Measurements from ENCODE around the gene DPYSL5. TPM values are rescaled to one million over a fixed set of nuclear protein-coding genes. Genes with fewer than 3 reads are reported as not detected.

DPYSL5 gene
- total and polyA plus RNA-seq, 2 of the 13 experiments (the other 11 are each of a cell fraction or from before 2014, with no cell fraction given): 0.15 TPM; not detected in 1

DNA sequence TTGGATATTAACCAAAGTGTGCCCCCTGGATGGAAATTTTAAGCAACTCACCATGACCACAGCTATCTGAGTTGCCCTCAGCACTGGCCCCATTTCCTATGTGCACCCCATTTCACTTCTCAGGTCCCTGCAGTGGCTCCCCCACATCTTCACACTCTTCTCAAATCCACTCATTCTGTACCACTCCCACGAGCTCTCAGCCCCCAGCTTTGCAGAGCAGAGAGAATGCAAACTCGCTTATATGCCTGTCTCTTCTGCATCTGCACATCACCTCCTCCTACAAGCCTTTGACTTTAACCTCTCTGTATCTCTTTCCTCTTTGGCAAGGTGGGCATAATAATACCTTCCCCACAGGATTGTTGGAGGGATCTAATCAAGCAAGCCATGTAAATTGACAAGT lies 46.2 kb downstream of the DPYSL5 start:
- H3K36me3 ChIP-seq (replicated peaks in 1 of 2; ENCODE audit: control insufficient read depth in 1 of 2, insufficient read depth in 2 of 2, low read length in 2 of 2): no peaks in the 10 kb centered on the region
- FAIRE-seq (no peak), ATAC-seq (no peak), DNase-seq (ENCODE audit: low spot score) (no peak)
- no peak overlapping the region for H3K9ac ChIP-seq (ENCODE audit: insufficient read depth, low read depth, low read length)
- no TSS peak for BruUV-seq (replicated peaks)
- H3K4me3 ChIP-seq (replicated peaks in 1 of 3; ENCODE audit: insufficient read depth in 1 of 3, low read depth in 2 of 3, low read length in 3 of 3): no peak overlapping the region
- peaks cover 7% of the 10 kb centered on the region; the same call in 1 of the 2 replicates for H3K4me1 ChIP-seq (ENCODE audit: insufficient read depth, low read length)
- ChIA-PET CTCF (ENCODE audit: low intra/inter-chr PET ratio, low total read pairs) (no interaction called here), POLR2A (no interaction called here)
- peaks cover 7 to 29% of the 10 kb centered on the region in 2 experiments; a peak in 4 of 5 replicates for H3K27me3 ChIP-seq (ENCODE audit: control insufficient read depth in 1 of 2, insufficient read depth in 2 of 2, low read length in 2 of 2)
- no peak overlapping the region for H3K4me2 ChIP-seq (ENCODE audit: low read depth, low read length)
- H3K79me2 ChIP-seq (ENCODE audit: insufficient read depth, low read length): no peaks in the 10 kb centered on the region
- no peak overlapping the region for H3K27ac ChIP-seq (ENCODE audit: extremely low read length, insufficient read depth, low read length)
- H2AFZ ChIP-seq (ENCODE audit: low read length): no peak overlapping the region
- intact Hi-C loops (cut with micrococcal nuclease; ENCODE audit: unreplicated experiment): no loop called here
- 2% methylated on average over 2 of the region's 2 CpGs for WGBS (ENCODE audit: low lambda C conversion rate)
- H4K20me1 ChIP-seq (ENCODE audit: insufficient read depth, low read length): no peaks in the 10 kb centered on the region
- in situ Hi-C loops (cut with HindIII; ENCODE audit: extremely low pct_ligation_motif_present, low pct_unique_long_range_greater_than_20kb): no loop called here
- H3K9me3 ChIP-seq (ENCODE audit: low read length): peaks cover 7% of the 10 kb centered on the region; the same call in 1 of the 2 replicates
- TF ChIP-seq HNRNPUL1 (IDR thresholded peaks at IDR 0.05; ENCODE audit: low read depth, low read length) (no peak), YY1 (IDR thresholded peaks at IDR 0.05; ENCODE audit: insufficient read depth, insufficient replicate concordance, low read depth, low read length) (no peak), KDM6A (CRISPR knock-in tag; IDR thresholded peaks at IDR 0.05; ENCODE audit: low read depth) (no peak), SNAPC2 (CRISPR knock-in tag; IDR thresholded peaks at IDR 0.05) (no peak), KDM2A (CRISPR knock-in tag; IDR thresholded peaks at IDR 0.05; ENCODE audit: borderline replicate concordance, low read depth) (no peak), ZNF816 (CRISPR knock-in tag; IDR thresholded peaks at IDR 0.05; ENCODE audit: borderline replicate concordance) (no peak), ZNF232 (CRISPR knock-in tag; IDR thresholded peaks at IDR 0.05; ENCODE audit: borderline replicate concordance) (no peak), ZNF274 (CRISPR knock-in tag; IDR thresholded peaks at IDR 0.05) (no peak), HIVEP1 (CRISPR knock-in tag; IDR thresholded peaks at IDR 0.05) (no peak), ZFP36L1 (CRISPR knock-in tag; IDR thresholded peaks at IDR 0.05) (no peak)
- TF ChIP-seq, protein P1, sequence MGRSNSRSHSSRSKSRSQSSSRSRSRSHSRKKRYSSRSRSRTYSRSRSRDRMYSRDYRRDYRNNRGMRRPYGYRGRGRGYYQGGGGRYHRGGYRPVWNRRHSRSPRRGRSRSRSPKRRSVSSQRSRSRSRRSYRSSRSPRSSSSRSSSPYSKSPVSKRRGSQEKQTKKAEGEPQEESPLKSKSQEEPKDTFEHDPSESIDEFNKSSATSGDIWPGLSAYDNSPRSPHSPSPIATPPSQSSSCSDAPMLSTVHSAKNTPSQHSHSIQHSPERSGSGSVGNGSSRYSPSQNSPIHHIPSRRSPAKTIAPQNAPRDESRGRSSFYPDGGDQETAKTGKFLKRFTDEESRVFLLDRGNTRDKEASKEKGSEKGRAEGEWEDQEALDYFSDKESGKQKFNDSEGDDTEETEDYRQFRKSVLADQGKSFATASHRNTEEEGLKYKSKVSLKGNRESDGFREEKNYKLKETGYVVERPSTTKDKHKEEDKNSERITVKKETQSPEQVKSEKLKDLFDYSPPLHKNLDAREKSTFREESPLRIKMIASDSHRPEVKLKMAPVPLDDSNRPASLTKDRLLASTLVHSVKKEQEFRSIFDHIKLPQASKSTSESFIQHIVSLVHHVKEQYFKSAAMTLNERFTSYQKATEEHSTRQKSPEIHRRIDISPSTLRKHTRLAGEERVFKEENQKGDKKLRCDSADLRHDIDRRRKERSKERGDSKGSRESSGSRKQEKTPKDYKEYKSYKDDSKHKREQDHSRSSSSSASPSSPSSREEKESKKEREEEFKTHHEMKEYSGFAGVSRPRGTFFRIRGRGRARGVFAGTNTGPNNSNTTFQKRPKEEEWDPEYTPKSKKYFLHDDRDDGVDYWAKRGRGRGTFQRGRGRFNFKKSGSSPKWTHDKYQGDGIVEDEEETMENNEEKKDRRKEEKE (IDR thresholded peaks at IDR 0.05): no peak
- TF ChIP-seq, protein P2, sequence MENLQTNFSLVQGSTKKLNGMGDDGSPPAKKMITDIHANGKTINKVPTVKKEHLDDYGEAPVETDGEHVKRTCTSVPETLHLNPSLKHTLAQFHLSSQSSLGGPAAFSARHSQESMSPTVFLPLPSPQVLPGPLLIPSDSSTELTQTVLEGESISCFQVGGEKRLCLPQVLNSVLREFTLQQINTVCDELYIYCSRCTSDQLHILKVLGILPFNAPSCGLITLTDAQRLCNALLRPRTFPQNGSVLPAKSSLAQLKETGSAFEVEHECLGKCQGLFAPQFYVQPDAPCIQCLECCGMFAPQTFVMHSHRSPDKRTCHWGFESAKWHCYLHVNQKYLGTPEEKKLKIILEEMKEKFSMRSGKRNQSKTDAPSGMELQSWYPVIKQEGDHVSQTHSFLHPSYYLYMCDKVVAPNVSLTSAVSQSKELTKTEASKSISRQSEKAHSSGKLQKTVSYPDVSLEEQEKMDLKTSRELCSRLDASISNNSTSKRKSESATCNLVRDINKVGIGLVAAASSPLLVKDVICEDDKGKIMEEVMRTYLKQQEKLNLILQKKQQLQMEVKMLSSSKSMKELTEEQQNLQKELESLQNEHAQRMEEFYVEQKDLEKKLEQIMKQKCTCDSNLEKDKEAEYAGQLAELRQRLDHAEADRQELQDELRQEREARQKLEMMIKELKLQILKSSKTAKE (CRISPR knock-in tag; IDR thresholded peaks at IDR 0.05; ENCODE audit: borderline replicate concordance): no peak
- TF ChIP-seq, protein P3, sequence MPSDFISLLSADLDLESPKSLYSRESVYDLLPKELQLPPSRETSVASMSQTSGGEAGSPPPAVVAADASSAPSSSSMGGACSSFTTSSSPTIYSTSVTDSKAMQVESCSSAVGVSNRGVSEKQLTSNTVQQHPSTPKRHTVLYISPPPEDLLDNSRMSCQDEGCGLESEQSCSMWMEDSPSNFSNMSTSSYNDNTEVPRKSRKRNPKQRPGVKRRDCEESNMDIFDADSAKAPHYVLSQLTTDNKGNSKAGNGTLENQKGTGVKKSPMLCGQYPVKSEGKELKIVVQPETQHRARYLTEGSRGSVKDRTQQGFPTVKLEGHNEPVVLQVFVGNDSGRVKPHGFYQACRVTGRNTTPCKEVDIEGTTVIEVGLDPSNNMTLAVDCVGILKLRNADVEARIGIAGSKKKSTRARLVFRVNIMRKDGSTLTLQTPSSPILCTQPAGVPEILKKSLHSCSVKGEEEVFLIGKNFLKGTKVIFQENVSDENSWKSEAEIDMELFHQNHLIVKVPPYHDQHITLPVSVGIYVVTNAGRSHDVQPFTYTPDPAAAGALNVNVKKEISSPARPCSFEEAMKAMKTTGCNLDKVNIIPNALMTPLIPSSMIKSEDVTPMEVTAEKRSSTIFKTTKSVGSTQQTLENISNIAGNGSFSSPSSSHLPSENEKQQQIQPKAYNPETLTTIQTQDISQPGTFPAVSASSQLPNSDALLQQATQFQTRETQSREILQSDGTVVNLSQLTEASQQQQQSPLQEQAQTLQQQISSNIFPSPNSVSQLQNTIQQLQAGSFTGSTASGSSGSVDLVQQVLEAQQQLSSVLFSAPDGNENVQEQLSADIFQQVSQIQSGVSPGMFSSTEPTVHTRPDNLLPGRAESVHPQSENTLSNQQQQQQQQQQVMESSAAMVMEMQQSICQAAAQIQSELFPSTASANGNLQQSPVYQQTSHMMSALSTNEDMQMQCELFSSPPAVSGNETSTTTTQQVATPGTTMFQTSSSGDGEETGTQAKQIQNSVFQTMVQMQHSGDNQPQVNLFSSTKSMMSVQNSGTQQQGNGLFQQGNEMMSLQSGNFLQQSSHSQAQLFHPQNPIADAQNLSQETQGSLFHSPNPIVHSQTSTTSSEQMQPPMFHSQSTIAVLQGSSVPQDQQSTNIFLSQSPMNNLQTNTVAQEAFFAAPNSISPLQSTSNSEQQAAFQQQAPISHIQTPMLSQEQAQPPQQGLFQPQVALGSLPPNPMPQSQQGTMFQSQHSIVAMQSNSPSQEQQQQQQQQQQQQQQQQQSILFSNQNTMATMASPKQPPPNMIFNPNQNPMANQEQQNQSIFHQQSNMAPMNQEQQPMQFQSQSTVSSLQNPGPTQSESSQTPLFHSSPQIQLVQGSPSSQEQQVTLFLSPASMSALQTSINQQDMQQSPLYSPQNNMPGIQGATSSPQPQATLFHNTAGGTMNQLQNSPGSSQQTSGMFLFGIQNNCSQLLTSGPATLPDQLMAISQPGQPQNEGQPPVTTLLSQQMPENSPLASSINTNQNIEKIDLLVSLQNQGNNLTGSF (CRISPR knock-in tag; IDR thresholded peaks at IDR 0.05): no peak
- TF ChIP-seq, protein P4, sequence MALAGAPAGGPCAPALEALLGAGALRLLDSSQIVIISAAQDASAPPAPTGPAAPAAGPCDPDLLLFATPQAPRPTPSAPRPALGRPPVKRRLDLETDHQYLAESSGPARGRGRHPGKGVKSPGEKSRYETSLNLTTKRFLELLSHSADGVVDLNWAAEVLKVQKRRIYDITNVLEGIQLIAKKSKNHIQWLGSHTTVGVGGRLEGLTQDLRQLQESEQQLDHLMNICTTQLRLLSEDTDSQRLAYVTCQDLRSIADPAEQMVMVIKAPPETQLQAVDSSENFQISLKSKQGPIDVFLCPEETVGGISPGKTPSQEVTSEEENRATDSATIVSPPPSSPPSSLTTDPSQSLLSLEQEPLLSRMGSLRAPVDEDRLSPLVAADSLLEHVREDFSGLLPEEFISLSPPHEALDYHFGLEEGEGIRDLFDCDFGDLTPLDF (CRISPR knock-in tag; IDR thresholded peaks at IDR 0.05): no peak

Data from HepG2 (cell line).